ENCODE results near the gene C18orf32. TPM values are rescaled to one million over a fixed set of nuclear protein-coding genes. Genes with fewer than 3 reads are reported as not detected.

C18orf32 gene
- total RNA-seq, 1 experiment from 2014 or later, result 24.4 TPM

- Mint-ChIP-seq H3K36me3 (ENCODE audit: insufficient read depth in 1 of 3, low read depth in 3 of 3) (peaks cover 35 to 48% (median 41%) of the 10 kb centered on the region in 3 experiments), H3K4me3 (peak overlapping the region; percentile 98 to 100), H3K27me3 (ENCODE audit: low read depth) (no peaks in the 10 kb centered on the region; the same call in none of the 2 replicates), H3K27ac (peak overlapping the region; percentile 48 to 99 (median 99); a peak in 4 of 7 replicates), H3K9me3 (no peaks in the 10 kb centered on the region), H3K4me1 (peaks cover 62 to 74% of the 10 kb centered on the region in 2 experiments)
- Histone ChIP-seq H3K23me2 (ENCODE audit: insufficient read length, low read depth, low read length, poor library complexity, severe bottlenecking) (peaks cover 3% of the 10 kb centered on the region), H4K8ac (replicated peaks; ENCODE audit: insufficient read length, low read depth, low read length) (no peak overlapping the region), H4K91ac (ENCODE audit: insufficient read length, low read depth, low read length) (no peak overlapping the region), H2BK15ac (ENCODE audit: low read depth, low read length) (no peak overlapping the region), H3K14ac (ENCODE audit: insufficient read depth, low read length) (no peak overlapping the region), H3T11ph (ENCODE audit: low read length) (no peak overlapping the region), H3K4me2 (ENCODE audit: insufficient read depth, insufficient read length, low read length) (peak overlapping the region; percentile 98), H3K18ac (ENCODE audit: insufficient read length, low read depth, low read length) (no peak overlapping the region), H3K23ac (ENCODE audit: insufficient read length, low read depth, low read length) (no peak overlapping the region), H3K4me1 (ENCODE audit: insufficient read depth, low read length) (0 out of 2 replicates have a peak, but pooled peaks cover 2% of the 10 kb centered on the region), H2AK5ac (ENCODE audit: insufficient read length, low read length) (no peak overlapping the region), H3K27ac (ENCODE audit: insufficient read length, low read depth, low read length) (peak overlapping the region; percentile 44), H4K20me1 (ENCODE audit: control insufficient read depth, insufficient read depth, insufficient read length) (no peaks in the 10 kb centered on the region), H2BK5ac (ENCODE audit: insufficient read length, low read length) (no peak overlapping the region), H3K4ac (ENCODE audit: low read depth, low read length) (no peak overlapping the region), H3K79me2 (ENCODE audit: insufficient read depth, low read length) (peaks cover 15% of the 10 kb centered on the region), H3K56ac (ENCODE audit: insufficient read length, low read depth, low read length) (no peak overlapping the region), H2BK120ac (ENCODE audit: low read depth, low read length, poor library complexity, severe bottlenecking) (no peak overlapping the region), H2BK12ac (ENCODE audit: insufficient read length, low read depth, low read length) (no peak overlapping the region), H3K9me3 (ENCODE audit: control insufficient read depth, low read depth, low read length) (no peaks in the 10 kb centered on the region), H3K79me1 (ENCODE audit: insufficient read depth, low read depth, low read length, poor library complexity, severe bottlenecking) (no peaks in the 10 kb centered on the region), H2AFZ (ENCODE audit: low read length) (no peak overlapping the region), H4K5ac (ENCODE audit: insufficient read length, low read depth, low read length) (no peak overlapping the region), H3K9ac (ENCODE audit: extremely low read depth, insufficient read length, low read length) (peak overlapping the region; percentile 50), H2BK20ac (ENCODE audit: low read depth, low read length, poor library complexity, severe bottlenecking) (no peak overlapping the region), H3K27me3 (ENCODE audit: insufficient read depth, low read length) (no peaks in the 10 kb centered on the region)
- no peak for TF ChIP-seq CTCF (conservative IDR thresholded peaks at IDR 0.05)
- DNase-seq, result no peak
- no CpG with 5 or more reads among the region's 4 CpGs for WGBS (ENCODE audit: extremely low coverage, insufficient read length, low lambda C conversion rate)
Observed at GRCh38 chr18:49490246-49490762, 3.3 kb upstream of the C18orf32 start.

Measured in H9 (cell line).